HG03175 (cell line): ENCODE data around the gene SMYD3.

Experiments used
- ATAC-seq: cut with Tn5 transposase; IDR thresholded peaks from one replicate; pipeline ENCODE4 v1.9.1; 2021; ENCODE audit warnings: mild to moderate bottlenecking, moderate library complexity; ENCODE audit not compliant: unreplicated experiment

SMYD3 gene

GRCh38 chr1:246476771-246477170 lies 30.3 kb downstream of the SMYD3 start:
- ATAC-seq: no peak

DNA sequence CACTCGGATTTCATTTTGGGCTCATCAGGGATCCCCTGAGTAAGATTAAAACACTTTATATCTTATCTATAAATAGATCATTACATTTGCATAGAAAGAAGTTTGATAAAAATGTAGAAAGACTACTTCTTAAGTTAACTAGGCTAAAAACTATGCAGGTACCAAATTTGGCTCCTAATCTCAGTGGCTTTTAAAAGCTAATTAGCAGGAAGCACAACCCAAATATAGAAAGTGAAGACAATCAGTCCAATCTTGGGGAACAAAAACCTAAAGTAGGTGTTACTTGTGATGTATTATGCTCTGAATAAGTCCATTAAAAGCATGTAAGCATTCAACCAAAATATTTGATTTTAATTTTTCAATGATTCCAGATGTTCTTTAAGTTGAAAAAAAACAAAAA lies 35.4 kb downstream of the SMYD3 start:
- no peak for ATAC-seq

- no peak for ATAC-seq
These were observed 36.5 kb downstream of the SMYD3 start for GRCh38 chr1:246470585-246470984.

DNA sequence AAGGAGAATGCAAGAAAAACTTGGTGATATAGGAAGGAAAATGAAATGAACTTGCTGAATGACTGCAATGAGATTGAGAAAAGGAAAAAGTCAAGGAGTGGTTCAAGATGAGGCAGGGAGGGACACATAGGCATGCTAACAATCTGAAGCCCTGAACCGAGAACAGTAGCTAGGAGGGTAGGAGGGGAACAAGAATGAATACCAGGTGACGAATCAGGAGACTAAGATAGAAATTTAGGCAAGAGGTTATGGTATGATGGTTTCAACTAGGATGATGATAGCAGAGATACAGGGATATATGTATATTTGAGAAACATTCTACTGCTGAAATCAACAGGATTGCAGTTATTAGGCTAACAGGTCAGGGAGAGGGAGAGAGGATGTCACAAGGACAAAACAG lies 44.1 kb downstream of the SMYD3 start:
- no peak for ATAC-seq

DNA sequence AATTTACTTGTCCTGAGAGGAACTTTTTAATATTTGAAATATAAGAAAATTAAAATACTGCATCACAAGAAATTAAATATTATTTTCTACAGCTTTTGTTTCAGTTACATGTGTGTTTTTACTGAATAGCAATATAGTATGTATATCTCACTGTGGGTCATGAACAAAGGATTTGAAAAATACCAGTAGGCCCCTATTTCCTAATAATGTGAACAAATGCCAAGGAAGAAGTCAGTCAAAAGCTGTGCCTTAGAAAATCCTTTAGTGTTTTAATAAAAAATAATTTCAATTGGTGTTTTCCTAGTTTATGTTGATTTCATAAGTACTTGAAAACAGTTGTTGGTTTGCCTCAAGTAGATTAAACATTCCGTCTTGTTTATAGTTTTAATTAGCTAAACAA lies 46.7 kb downstream of the SMYD3 start:
- ATAC-seq: no peak

DNA sequence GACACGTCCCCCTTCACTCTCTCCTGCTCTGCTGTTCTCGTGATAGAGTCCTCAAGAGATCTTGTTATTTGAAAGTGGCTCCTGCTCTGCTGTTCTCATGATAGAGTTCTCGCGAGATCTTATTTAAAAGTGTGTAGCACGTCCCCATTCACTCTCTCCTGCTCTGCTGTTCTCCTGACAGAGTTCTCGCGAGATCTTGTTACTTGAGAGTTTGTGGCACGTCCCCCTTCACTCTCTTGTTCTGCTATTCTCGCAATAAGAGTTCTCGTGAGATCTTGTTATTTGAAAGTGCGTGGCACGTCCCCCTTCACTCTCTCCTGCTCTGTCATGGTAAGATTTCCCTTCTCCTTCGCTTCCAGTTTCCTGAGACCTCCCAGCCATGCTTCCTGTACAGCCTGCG lies 47.9 kb downstream of the SMYD3 start:
- no peak for ATAC-seq

- ATAC-seq: no peak
These were observed 51.6 kb downstream of the SMYD3 start for GRCh38 chr1:246455476-246455875.

- ATAC-seq: no peak
These were observed 52.4 kb downstream of the SMYD3 start for GRCh38 chr1:246454655-246455054.

GRCh38 chr1:246450611-246451251 lies 56.3 kb downstream of the SMYD3 start:
- ATAC-seq: no peak

DNA sequence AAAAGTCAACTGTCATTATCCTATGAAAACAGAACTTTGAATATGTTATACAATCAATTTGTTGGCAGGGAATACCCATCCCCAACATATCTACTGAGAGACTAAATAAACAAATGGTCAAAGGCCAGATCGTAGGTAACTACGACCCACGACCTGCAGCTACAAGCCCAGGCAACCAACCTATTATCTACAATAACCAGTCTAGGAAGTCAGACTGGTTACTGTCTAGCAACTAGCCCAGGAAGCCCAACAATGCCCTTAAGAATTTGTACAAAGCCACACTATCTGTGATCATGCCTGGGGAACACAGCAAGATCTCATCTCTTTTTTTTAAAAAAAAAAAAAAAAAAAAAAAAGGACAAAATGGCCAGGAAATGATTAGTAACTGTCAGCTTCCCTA lies 58.7 kb downstream of the SMYD3 start:
- ATAC-seq: no peak

DNA sequence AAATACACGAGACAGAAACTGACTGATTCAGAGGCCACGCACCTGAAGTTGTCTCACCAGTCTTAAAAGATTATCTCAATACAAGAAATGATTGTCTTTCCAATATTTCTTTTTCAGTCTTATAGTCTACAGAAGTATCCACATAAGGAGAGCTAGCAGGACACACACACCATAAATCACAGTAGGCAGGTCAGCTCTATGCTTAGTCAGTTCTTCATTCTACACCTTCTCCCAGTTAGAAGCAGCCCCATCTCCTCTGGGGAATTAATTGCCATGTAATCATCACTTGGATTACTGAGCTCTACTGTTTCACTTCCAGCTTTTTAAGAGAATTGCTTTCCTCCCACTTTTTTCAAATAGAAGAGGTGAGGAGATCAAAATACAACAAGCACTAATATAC lies 59.6 kb downstream of the SMYD3 start:
- no peak for ATAC-seq

DNA sequence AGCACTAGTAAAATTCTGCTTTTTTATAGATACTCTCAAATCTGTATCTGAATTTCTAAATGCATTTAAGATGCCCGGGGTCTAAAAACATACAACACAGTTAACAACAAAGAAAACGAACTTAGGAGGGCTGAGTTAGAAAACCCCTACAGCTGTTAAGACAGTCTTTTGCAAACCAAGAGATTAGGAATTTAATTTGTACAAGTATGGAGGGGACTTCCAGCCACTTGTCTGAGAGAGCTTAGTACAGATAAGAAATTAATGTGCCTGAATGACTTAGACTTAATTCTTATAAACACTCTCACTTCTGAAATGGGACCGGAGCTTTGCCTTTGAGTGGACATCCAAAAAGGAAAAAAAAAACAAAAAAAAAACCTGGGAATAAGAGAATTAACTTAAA lies 61.6 kb downstream of the SMYD3 start:
- no peak for ATAC-seq

- ATAC-seq: no peak
These were observed 62.5 kb downstream of the SMYD3 start for GRCh38 chr1:246444617-246445016.

DNA sequence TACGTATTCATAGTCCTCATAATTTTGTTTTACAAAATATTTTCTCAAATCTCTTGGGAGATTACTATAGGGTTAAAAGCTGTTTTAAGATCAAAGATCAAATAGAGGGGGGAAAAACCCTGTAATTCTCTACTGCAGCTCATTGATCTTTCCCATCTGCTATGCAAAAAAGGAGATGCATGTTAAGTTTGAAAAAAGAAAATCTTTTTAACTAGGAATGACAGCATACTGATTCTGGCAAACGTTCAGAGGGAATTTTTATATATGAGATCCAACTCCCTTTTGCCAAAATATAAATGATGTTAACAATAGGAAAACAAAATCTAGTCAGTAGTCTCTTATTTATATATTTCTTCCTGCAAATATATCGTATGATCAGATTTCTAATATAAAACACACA lies 69.1 kb downstream of the SMYD3 start:
- ATAC-seq: no peak

GRCh38 chr1:246435421-246436041 lies 71.5 kb downstream of the SMYD3 start:
- no peak for ATAC-seq

DNA sequence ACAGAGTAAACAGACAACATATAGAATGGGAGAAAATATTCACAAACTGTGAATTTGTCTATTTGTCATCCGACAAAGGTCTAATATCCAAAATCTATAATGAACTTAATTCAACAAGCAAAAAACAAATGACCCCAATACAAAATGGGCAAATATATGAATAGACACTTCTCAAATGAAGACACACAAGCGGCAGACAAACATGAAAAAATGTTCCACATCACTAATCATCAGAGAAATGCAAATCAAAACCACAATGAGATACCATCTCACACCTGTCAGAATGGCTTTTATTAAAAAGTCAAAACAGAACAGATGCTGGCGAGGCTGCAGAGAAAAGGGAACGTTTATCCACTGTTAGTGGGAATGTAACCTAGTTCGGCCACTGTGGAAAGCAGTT lies 72.7 kb downstream of the SMYD3 start:
- no peak for ATAC-seq

DNA sequence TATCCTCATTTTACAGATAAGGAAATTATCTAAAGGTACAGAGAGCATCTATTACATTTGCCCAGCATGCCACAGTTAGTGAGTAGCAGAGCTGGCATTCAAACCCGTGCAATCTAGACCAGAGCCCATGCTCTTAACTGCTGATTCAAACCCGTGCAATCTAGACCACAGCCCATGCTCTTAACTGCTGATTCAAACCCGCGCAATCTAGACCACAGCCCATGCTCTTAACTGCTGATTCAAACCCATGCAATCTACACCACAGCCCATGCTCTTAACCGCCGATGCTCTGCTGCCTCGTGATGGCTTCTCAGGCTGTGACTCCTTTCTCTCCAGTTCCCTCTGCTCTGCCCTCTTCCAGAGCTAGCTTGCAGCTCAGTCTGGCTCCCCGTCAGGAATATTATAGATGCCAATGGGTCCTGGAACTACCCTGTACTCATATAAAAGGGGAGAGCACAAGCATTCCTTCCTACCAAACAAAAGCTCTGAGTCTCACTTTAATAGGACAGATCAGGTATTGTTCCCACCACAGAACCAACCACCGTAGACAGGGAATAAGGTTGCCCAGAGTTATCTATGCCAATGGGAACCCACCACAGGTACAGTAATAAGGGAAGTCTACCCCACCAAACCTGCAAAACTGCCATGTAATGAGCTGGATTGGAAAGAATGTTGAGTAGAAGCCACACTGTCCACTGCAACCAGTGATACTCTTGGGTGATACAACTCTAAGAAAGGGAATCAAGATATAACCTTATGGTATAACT lies 78.4 kb downstream of the SMYD3 start:
- ATAC-seq: no peak

- no peak for ATAC-seq
These were observed 79.5 kb downstream of the SMYD3 start for GRCh38 chr1:246427611-246428010.

DNA sequence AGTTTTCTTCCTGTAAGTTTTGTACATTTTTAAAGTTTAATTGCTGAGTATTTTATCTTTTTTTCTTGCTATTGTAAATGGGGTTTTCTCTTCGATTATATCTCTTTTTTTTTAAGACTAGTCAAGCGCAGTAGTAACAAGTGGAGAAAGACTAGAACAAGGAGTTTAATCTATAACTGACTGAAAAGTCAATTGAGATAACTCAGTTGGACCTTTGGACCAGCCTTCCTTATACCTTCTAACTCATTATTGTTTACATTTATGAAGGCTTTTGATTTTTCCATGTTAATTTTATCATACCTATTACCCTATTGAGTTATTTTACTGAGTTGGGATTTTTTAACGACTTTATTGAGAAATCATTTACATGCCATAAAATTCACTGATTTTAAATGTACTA lies 81.2 kb downstream of the SMYD3 start:
- no peak for ATAC-seq

GRCh38 chr1:246425139-246425794 lies 81.8 kb downstream of the SMYD3 start:
- ATAC-seq: no peak

GRCh38 chr1:246420300-246420699 lies 86.8 kb downstream of the SMYD3 start:
- ATAC-seq: no peak
